ENCODE data around the gene ASIP.
"Not testable (repeated sequence)": the region's sequence is repeated elsewhere in the genome, so short reads cannot be mapped to it uniquely, and the experiment has no call there.

ASIP gene

GRCh38 chr20:34285450-34285849 lies 44.2 kb downstream of the ASIP start:
- WGBS: 94% methylated on average over 16 of the region's 16 CpGs
- H3K9ac ChIP-seq (ENCODE audit: low read depth, low read length): no peak overlapping the region
- H3K4me3 ChIP-seq (ENCODE audit: low read length): no peak overlapping the region
- H3K4me1 ChIP-seq (ENCODE audit: insufficient read depth, low read length): no peaks in the 10 kb centered on the region
- no peaks in the 10 kb centered on the region for H3K9me3 ChIP-seq (ENCODE audit: insufficient read depth, low read depth, low read length)
- H3K27me3 ChIP-seq (ENCODE audit: insufficient read depth, low read length): no peaks in the 10 kb centered on the region
- H3K36me3 ChIP-seq (ENCODE audit: insufficient read depth, low read length): peaks cover 93% of the 10 kb centered on the region
- H3K27ac ChIP-seq (ENCODE audit: low read depth, low read length): no peak overlapping the region

GRCh38 chr20:34287500-34287899 lies 46.3 kb downstream of the ASIP start:
- peaks cover 93% of the 10 kb centered on the region for H3K36me3 ChIP-seq (ENCODE audit: insufficient read depth, low read length)
- not testable (repeated sequence) for H3K27ac ChIP-seq (ENCODE audit: low read depth, low read length); H3K9ac ChIP-seq (ENCODE audit: low read depth, low read length); H3K4me3 ChIP-seq (ENCODE audit: low read length); H3K4me1 ChIP-seq (ENCODE audit: insufficient read depth, low read length); H3K27me3 ChIP-seq (ENCODE audit: insufficient read depth, low read length); H3K9me3 ChIP-seq (ENCODE audit: insufficient read depth, low read depth, low read length)
- WGBS: 97% methylated on average over 5 of the region's 5 CpGs

GRCh38 chr20:34290471-34290870 lies 49.2 kb downstream of the ASIP start:
- Histone ChIP-seq H3K27ac (ENCODE audit: low read depth, low read length) (no peak overlapping the region), H3K9me3 (ENCODE audit: insufficient read depth, low read depth, low read length) (no peaks in the 10 kb centered on the region), H3K36me3 (ENCODE audit: insufficient read depth, low read length) (peaks cover 93% of the 10 kb centered on the region), H3K27me3 (ENCODE audit: insufficient read depth, low read length) (no peaks in the 10 kb centered on the region), H3K9ac (ENCODE audit: low read depth, low read length) (no peak overlapping the region), H3K4me1 (ENCODE audit: insufficient read depth, low read length) (no peaks in the 10 kb centered on the region), H3K4me3 (ENCODE audit: low read length) (no peak overlapping the region)
- WGBS: 98% methylated on average over 11 of the region's 11 CpGs

GRCh38 chr20:34292496-34292895 lies 51.3 kb downstream of the ASIP start:
- peaks cover 91% of the 10 kb centered on the region for H3K36me3 ChIP-seq (ENCODE audit: insufficient read depth, low read length)
- H3K4me1 ChIP-seq (ENCODE audit: insufficient read depth, low read length): no peaks in the 10 kb centered on the region
- no peaks in the 10 kb centered on the region for H3K27me3 ChIP-seq (ENCODE audit: insufficient read depth, low read length)
- H3K4me3 ChIP-seq (ENCODE audit: low read length): no peak overlapping the region
- no peaks in the 10 kb centered on the region for H3K9me3 ChIP-seq (ENCODE audit: insufficient read depth, low read depth, low read length)
- H3K9ac ChIP-seq (ENCODE audit: low read depth, low read length): no peak overlapping the region
- 96% methylated on average over 3 of the region's 3 CpGs for WGBS
- H3K27ac ChIP-seq (ENCODE audit: low read depth, low read length): no peak overlapping the region

GRCh38 chr20:34293119-34293518 lies 51.9 kb downstream of the ASIP start:
- Histone ChIP-seq H3K9me3 (ENCODE audit: insufficient read depth, low read depth, low read length) (no peaks in the 10 kb centered on the region), H3K4me3 (ENCODE audit: low read length) (no peak overlapping the region), H3K27ac (ENCODE audit: low read depth, low read length) (no peak overlapping the region), H3K27me3 (ENCODE audit: insufficient read depth, low read length) (no peaks in the 10 kb centered on the region), H3K9ac (ENCODE audit: low read depth, low read length) (no peak overlapping the region), H3K36me3 (ENCODE audit: insufficient read depth, low read length) (peaks cover 85% of the 10 kb centered on the region), H3K4me1 (ENCODE audit: insufficient read depth, low read length) (no peaks in the 10 kb centered on the region)
- 95% methylated on average over 5 of the region's 5 CpGs for WGBS

- no peaks in the 10 kb centered on the region for H3K9me3 ChIP-seq (ENCODE audit: insufficient read depth, low read depth, low read length)
- peaks cover 80% of the 10 kb centered on the region for H3K36me3 ChIP-seq (ENCODE audit: insufficient read depth, low read length)
- no peaks in the 10 kb centered on the region for H3K27me3 ChIP-seq (ENCODE audit: insufficient read depth, low read length)
- H3K4me3 ChIP-seq (ENCODE audit: low read length): no peak overlapping the region
- WGBS: 95% methylated on average over 7 of the region's 7 CpGs
- H3K9ac ChIP-seq (ENCODE audit: low read depth, low read length): no peak overlapping the region
- no peak overlapping the region for H3K27ac ChIP-seq (ENCODE audit: low read depth, low read length)
- no peaks in the 10 kb centered on the region for H3K4me1 ChIP-seq (ENCODE audit: insufficient read depth, low read length)
Observed at GRCh38 chr20:34293589-34293988, 52.4 kb downstream of the ASIP start.

- H3K9me3 ChIP-seq (ENCODE audit: insufficient read depth, low read depth, low read length): no peaks in the 10 kb centered on the region
- peaks cover 80% of the 10 kb centered on the region for H3K36me3 ChIP-seq (ENCODE audit: insufficient read depth, low read length)
- no peak overlapping the region for H3K9ac ChIP-seq (ENCODE audit: low read depth, low read length)
- WGBS: 93% methylated on average over 7 of the region's 7 CpGs
- H3K4me3 ChIP-seq (ENCODE audit: low read length): no peak overlapping the region
- no peak overlapping the region for H3K27ac ChIP-seq (ENCODE audit: low read depth, low read length)
- H3K27me3 ChIP-seq (ENCODE audit: insufficient read depth, low read length): no peaks in the 10 kb centered on the region
- no peaks in the 10 kb centered on the region for H3K4me1 ChIP-seq (ENCODE audit: insufficient read depth, low read length)
Observed at GRCh38 chr20:34294563-34294962, 53.3 kb downstream of the ASIP start.

GRCh38 chr20:34295284-34295683 lies 54.1 kb downstream of the ASIP start:
- H3K4me1 ChIP-seq (ENCODE audit: insufficient read depth, low read length): no peaks in the 10 kb centered on the region; the same call in 1 of the 2 replicates
- no peak overlapping the region for H3K4me3 ChIP-seq (ENCODE audit: low read length)
- H3K36me3 ChIP-seq (ENCODE audit: insufficient read depth, low read length): peaks cover 78% of the 10 kb centered on the region
- H3K27ac ChIP-seq (ENCODE audit: low read depth, low read length): no peak overlapping the region
- WGBS: 94% methylated on average over 24 of the region's 24 CpGs
- no peaks in the 10 kb centered on the region for H3K9me3 ChIP-seq (ENCODE audit: insufficient read depth, low read depth, low read length)
- no peaks in the 10 kb centered on the region for H3K27me3 ChIP-seq (ENCODE audit: insufficient read depth, low read length)
- H3K9ac ChIP-seq (ENCODE audit: low read depth, low read length): no peak overlapping the region

- no peaks in the 10 kb centered on the region for H3K27me3 ChIP-seq (ENCODE audit: insufficient read depth, low read length)
- WGBS: 89% methylated on average over 2 of the region's 3 CpGs
- H3K9me3 ChIP-seq (ENCODE audit: insufficient read depth, low read depth, low read length): no peaks in the 10 kb centered on the region
- H3K9ac ChIP-seq (ENCODE audit: low read depth, low read length): no peak overlapping the region
- H3K4me3 ChIP-seq (ENCODE audit: low read length): no peak overlapping the region
- H3K36me3 ChIP-seq (ENCODE audit: insufficient read depth, low read length): peaks cover 74% of the 10 kb centered on the region
- H3K27ac ChIP-seq (ENCODE audit: low read depth, low read length): no peak overlapping the region
- peaks cover 8% of the 10 kb centered on the region for H3K4me1 ChIP-seq (ENCODE audit: insufficient read depth, low read length)
Observed at GRCh38 chr20:34296468-34296867, 55.2 kb downstream of the ASIP start.

GRCh38 chr20:34298294-34298784 lies 57.1 kb downstream of the ASIP start:
- not testable (repeated sequence) for H3K27ac ChIP-seq (ENCODE audit: low read depth, low read length); H3K9me3 ChIP-seq (ENCODE audit: insufficient read depth, low read depth, low read length); H3K27me3 ChIP-seq (ENCODE audit: insufficient read depth, low read length); H3K4me3 ChIP-seq (ENCODE audit: low read length); H3K9ac ChIP-seq (ENCODE audit: low read depth, low read length)
- peaks cover 13% of the 10 kb centered on the region for H3K4me1 ChIP-seq (ENCODE audit: insufficient read depth, low read length)
- H3K36me3 ChIP-seq (ENCODE audit: insufficient read depth, low read length): peaks cover 55% of the 10 kb centered on the region
- 80% methylated on average over 1 of the region's 15 CpGs for WGBS

- WGBS: 87% methylated on average over 11 of the region's 11 CpGs
- H3K36me3 ChIP-seq (ENCODE audit: insufficient read depth, low read length): peaks cover 42% of the 10 kb centered on the region
- H3K9me3 ChIP-seq (ENCODE audit: insufficient read depth, low read depth, low read length): no peaks in the 10 kb centered on the region
- H3K27me3 ChIP-seq (ENCODE audit: insufficient read depth, low read length): no peaks in the 10 kb centered on the region
- no peak overlapping the region for H3K27ac ChIP-seq (ENCODE audit: low read depth, low read length)
- H3K9ac ChIP-seq (ENCODE audit: low read depth, low read length): no peak overlapping the region
- peaks cover 13% of the 10 kb centered on the region for H3K4me1 ChIP-seq (ENCODE audit: insufficient read depth, low read length)
- H3K4me3 ChIP-seq (ENCODE audit: low read length): no peak overlapping the region
Observed at GRCh38 chr20:34299556-34300255, 58.5 kb downstream of the ASIP start.
